Mucosa of stomach (tissue), 1 donor: ENCODE data around the gene FTO.

Source experiments
- H3K27me3 ChIP-seq: one replicate; pipeline ENCODE4 v1.7.0; 2013; ENCODE audit warnings: mild to moderate bottlenecking, low read length; ENCODE audit not compliant: control insufficient read depth, insufficient read depth
- H3K36me3 ChIP-seq: one replicate; pipeline ENCODE4 v1.7.0; 2013; ENCODE audit warnings: low read length; ENCODE audit not compliant: control insufficient read depth, insufficient read depth
- H3K4me1 ChIP-seq: one replicate; pipeline ENCODE4 v1.7.0; 2013; ENCODE audit warnings: mild to moderate bottlenecking, low read length; ENCODE audit not compliant: control insufficient read depth, insufficient read depth
- H3K4me3 ChIP-seq: one replicate; pipeline ENCODE4 v1.7.0; 2013; ENCODE audit warnings: low read length
- H3K9ac ChIP-seq: one replicate; pipeline ENCODE4 v1.7.0; 2013; ENCODE audit warnings: mild to moderate bottlenecking, low read length, moderate library complexity
- H3K9me3 ChIP-seq: one replicate; pipeline ENCODE4 v1.7.0; 2013; ENCODE audit warnings: mild to moderate bottlenecking, low read length, moderate library complexity; ENCODE audit not compliant: control insufficient read depth
- donor health status: Pancreatic carcinoma.

FTO gene

GRCh38 chr16:54199487-54200160 lies 495.7 kb downstream of the FTO start:
- Histone ChIP-seq H3K9me3 (no peaks in the 10 kb centered on the region), H3K9ac (no peak overlapping the region), H3K4me3 (no peak overlapping the region), H3K27me3 (no peaks in the 10 kb centered on the region), H3K36me3 (no peaks in the 10 kb centered on the region), H3K4me1 (no peaks in the 10 kb centered on the region)

GRCh38 chr16:54200161-54200534 lies 496.2 kb downstream of the FTO start:
- Histone ChIP-seq H3K4me1 (no peaks in the 10 kb centered on the region), H3K9ac (no peak overlapping the region), H3K27me3 (no peaks in the 10 kb centered on the region), H3K9me3 (no peaks in the 10 kb centered on the region), H3K4me3 (no peak overlapping the region), H3K36me3 (no peaks in the 10 kb centered on the region)

- H3K36me3 ChIP-seq: no peaks in the 10 kb centered on the region
These were observed 496.8 kb downstream of the FTO start for GRCh38 chr16:54200720-54201119.

GRCh38 chr16:54201200-54201599 lies 497.2 kb downstream of the FTO start:
- H3K9ac ChIP-seq: no peak overlapping the region
- H3K4me1 ChIP-seq: no peaks in the 10 kb centered on the region
- no peaks in the 10 kb centered on the region for H3K27me3 ChIP-seq
- H3K9me3 ChIP-seq: no peaks in the 10 kb centered on the region
- H3K36me3 ChIP-seq: no peaks in the 10 kb centered on the region
- H3K4me3 ChIP-seq: no peak overlapping the region

More at GRCh38 chr16:54200720-54201119, 496.8 kb downstream of the FTO start:
- H3K4me1 ChIP-seq: no peaks in the 10 kb centered on the region
- no peak overlapping the region for H3K9ac ChIP-seq
- H3K27me3 ChIP-seq: no peaks in the 10 kb centered on the region
- no peaks in the 10 kb centered on the region for H3K9me3 ChIP-seq
- no peak overlapping the region for H3K4me3 ChIP-seq
